Measurements from ENCODE around the gene PTPDC1. TPM values are rescaled to one million over a fixed set of nuclear protein-coding genes. Genes with fewer than 3 reads are reported as not detected.

Gene PTPDC1
- total RNA-seq, 1 experiment from 2014 or later: 5.4 TPM

GRCh38 chr9:94145640-94146039, 61.4 kb downstream of the PTPDC1 start:
- Histone ChIP-seq H3K4me3 (ENCODE audit: low read length) (no peak overlapping the region), H4K20me1 (ENCODE audit: low read length) (no peaks in the 10 kb centered on the region), H3K79me2 (ENCODE audit: low read length) (no peaks in the 10 kb centered on the region), H3F3A (ENCODE audit: low read length, unreplicated experiment) (no peaks in the 10 kb centered on the region), H3K4me1 (ENCODE audit: insufficient read depth, low read length) (peaks cover 9% of the 10 kb centered on the region), H3K27me3 (ENCODE audit: low read length) (no peaks in the 10 kb centered on the region), H2AFZ (ENCODE audit: low read length) (no peak overlapping the region), H3K9me3 (ENCODE audit: low read length) (no peaks in the 10 kb centered on the region), H3K36me3 (ENCODE audit: low read depth, low read length) (no peaks in the 10 kb centered on the region), H3K27ac (ENCODE audit: low read length) (no peak overlapping the region), H3K9me2 (replicated peaks; ENCODE audit: low read length) (no peaks in the 10 kb centered on the region), H3K9ac (ENCODE audit: low read length) (no peak overlapping the region), H3K4me2 (ENCODE audit: low read length) (no peak overlapping the region)
- ChIA-PET CTCF (no interaction called here), POLR2A (ENCODE audit: unreplicated experiment) (no interaction called here)
- ATAC-seq: no peak
- no peak for DNase-seq
- BruUV-seq (replicated peaks): no TSS peak
- intact Hi-C loops (cut with micrococcal nuclease): no loop called here
- TF ChIP-seq EZH2phosphoT487 (IDR thresholded peaks at IDR 0.05; ENCODE audit: borderline replicate concordance, low read length): no peak
- TF ChIP-seq CTCF (conservative IDR thresholded peaks at IDR 0.05; ENCODE audit: low read depth, low read length): no peak
- no peak for TF ChIP-seq EZH2 (IDR thresholded peaks at IDR 0.05; ENCODE audit: low read length, unreplicated experiment)

DNA sequence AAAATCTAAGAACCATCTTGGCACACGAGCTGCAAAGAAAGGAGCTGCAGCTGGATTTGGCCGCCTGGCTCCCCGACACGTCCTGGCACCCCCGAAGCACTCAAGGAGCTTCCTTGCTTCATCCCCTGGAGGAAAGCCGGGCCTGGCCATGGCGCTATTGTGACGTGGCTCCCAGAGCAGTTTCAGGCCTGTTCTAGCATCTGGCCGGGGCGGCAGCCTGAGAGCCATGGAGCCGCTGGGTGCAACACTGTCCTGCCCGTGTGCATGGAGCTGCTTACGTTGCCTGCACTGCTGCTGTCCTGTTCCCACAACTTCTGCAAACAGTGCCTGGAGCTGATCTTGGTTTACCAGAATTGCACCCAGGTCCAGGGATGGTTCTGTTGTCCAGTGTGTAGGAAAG, 63.5 kb downstream of the PTPDC1 start:
- H3K4me2 ChIP-seq (ENCODE audit: low read length): no peak overlapping the region
- no peaks in the 10 kb centered on the region for H3F3A ChIP-seq (ENCODE audit: low read length, unreplicated experiment)
- TF ChIP-seq EZH2 (IDR thresholded peaks at IDR 0.05; ENCODE audit: low read length, unreplicated experiment): no peak
- no peak for TF ChIP-seq CTCF (conservative IDR thresholded peaks at IDR 0.05; ENCODE audit: low read depth, low read length)
- no peak for TF ChIP-seq EZH2phosphoT487 (IDR thresholded peaks at IDR 0.05; ENCODE audit: borderline replicate concordance, low read length)
- H3K9ac ChIP-seq (ENCODE audit: low read length): no peak overlapping the region
- H3K79me2 ChIP-seq (ENCODE audit: low read length): no peaks in the 10 kb centered on the region
- ATAC-seq (no peak), DNase-seq (no peak)
- ChIA-PET POLR2A (ENCODE audit: unreplicated experiment) (no interaction called here), CTCF (no interaction called here)
- no peaks in the 10 kb centered on the region for H3K9me3 ChIP-seq (ENCODE audit: low read length)
- intact Hi-C loops (cut with micrococcal nuclease): no loop called here
- no peak overlapping the region for H2AFZ ChIP-seq (ENCODE audit: low read length)
- H3K4me1 ChIP-seq (ENCODE audit: insufficient read depth, low read length): no peaks in the 10 kb centered on the region
- H3K9me2 ChIP-seq (replicated peaks; ENCODE audit: low read length): no peaks in the 10 kb centered on the region
- no peaks in the 10 kb centered on the region for H3K36me3 ChIP-seq (ENCODE audit: low read depth, low read length)
- no peak overlapping the region for H3K27ac ChIP-seq (ENCODE audit: low read length)
- no peak overlapping the region for H3K4me3 ChIP-seq (ENCODE audit: low read length)
- no peaks in the 10 kb centered on the region for H3K27me3 ChIP-seq (ENCODE audit: low read length)
- BruUV-seq (replicated peaks): no TSS peak
- no peaks in the 10 kb centered on the region for H4K20me1 ChIP-seq (ENCODE audit: low read length)

DNA sequence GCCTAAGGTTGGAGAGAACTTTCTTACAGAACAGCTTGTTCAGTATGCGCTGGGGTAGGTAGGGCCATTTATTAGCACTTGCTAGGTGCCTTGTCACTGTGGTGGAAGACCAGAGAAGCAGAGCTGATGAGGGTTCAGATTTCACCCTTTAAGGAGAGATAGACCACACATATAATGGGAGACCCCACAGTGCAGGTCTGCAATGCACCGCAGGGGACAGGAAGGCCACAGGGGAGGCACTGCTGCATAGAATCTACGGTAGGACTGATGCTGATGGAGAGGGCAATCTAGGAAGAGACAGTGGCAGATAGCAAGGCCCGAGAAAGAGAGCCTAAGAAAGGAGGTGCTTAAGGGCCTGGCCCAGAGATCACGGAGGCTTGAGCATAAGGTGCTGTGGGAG, 64.2 kb downstream of the PTPDC1 start:
- no peaks in the 10 kb centered on the region for H3K36me3 ChIP-seq (ENCODE audit: low read depth, low read length)
- ChIA-PET CTCF (no interaction called here), POLR2A (ENCODE audit: unreplicated experiment) (no interaction called here)

More for the DNA sequence above, 64.2 kb downstream of the PTPDC1 start:
- H3K27ac ChIP-seq (ENCODE audit: low read length): no peak overlapping the region
- no peak overlapping the region for H2AFZ ChIP-seq (ENCODE audit: low read length)
- no peak overlapping the region for H3K4me3 ChIP-seq (ENCODE audit: low read length)
- H4K20me1 ChIP-seq (ENCODE audit: low read length): no peaks in the 10 kb centered on the region
- no peak overlapping the region for H3K9ac ChIP-seq (ENCODE audit: low read length)
- no peaks in the 10 kb centered on the region for H3K27me3 ChIP-seq (ENCODE audit: low read length)
- TF ChIP-seq EZH2 (IDR thresholded peaks at IDR 0.05; ENCODE audit: low read length, unreplicated experiment) (no peak), EZH2phosphoT487 (IDR thresholded peaks at IDR 0.05; ENCODE audit: borderline replicate concordance, low read length) (no peak), CTCF (conservative IDR thresholded peaks at IDR 0.05; ENCODE audit: low read depth, low read length) (no peak)
- intact Hi-C loops (cut with micrococcal nuclease): no loop called here
- H3F3A ChIP-seq (ENCODE audit: low read length, unreplicated experiment): no peaks in the 10 kb centered on the region
- no peaks in the 10 kb centered on the region for H3K4me1 ChIP-seq (ENCODE audit: insufficient read depth, low read length)
- BruUV-seq (replicated peaks): no TSS peak
- H3K9me2 ChIP-seq (replicated peaks; ENCODE audit: low read length): no peaks in the 10 kb centered on the region
- no peak overlapping the region for H3K4me2 ChIP-seq (ENCODE audit: low read length)
- no peaks in the 10 kb centered on the region for H3K9me3 ChIP-seq (ENCODE audit: low read length)
- H3K79me2 ChIP-seq (ENCODE audit: low read length): no peaks in the 10 kb centered on the region
- ATAC-seq: no peak
- DNase-seq: no peak
